Fibroblast of mammary gland (primary cell): ENCODE measurements around the gene SMIM41.
"Not testable (repeated sequence)": the region's sequence is repeated elsewhere in the genome, so short reads cannot be mapped to it uniquely, and the experiment has no call there.

ENCODE experiments used
- DNase-seq: peaks from one replicate; pipeline ENCODE4 v3.0.0-alpha.2; 2010; ENCODE audit warnings: low read depth
- H3K4me3 ChIP-seq: 2 replicates; pipeline ENCODE4 v1.5.1; 2011; ENCODE audit warnings: low read depth, mild to moderate bottlenecking, low read length, moderate library complexity; ENCODE audit not compliant: control insufficient read depth
- CTCF ChIP-seq: conservative IDR thresholded peaks from 2 replicates; pipeline ENCODE4 v1.5.1; 2011; ENCODE audit warnings: low read depth, low read length, inconsistent platforms; ENCODE audit not compliant: control insufficient read depth, insufficient read depth

SMIM41 gene

GRCh38 chr12:52091869-52092268 lies 12.4 kb downstream of the SMIM41 start:
- no peak for DNase-seq
- H3K4me3 ChIP-seq = no peak overlapping the region
- no peak for TF ChIP-seq CTCF

- no peak for DNase-seq
- H3K4me3 ChIP-seq = no peak overlapping the region
- no peak for TF ChIP-seq CTCF
Observed at GRCh38 chr12:52093346-52093745, 13.8 kb downstream of the SMIM41 start.

- no peak for TF ChIP-seq CTCF
- no peak overlapping the region for H3K4me3 ChIP-seq
- no peak for DNase-seq
Observed at GRCh38 chr12:52096332-52097044, 17.0 kb downstream of the SMIM41 start.

GRCh38 chr12:52097045-52097666 lies 17.7 kb downstream of the SMIM41 start:
- no peak for TF ChIP-seq CTCF
- H3K4me3 ChIP-seq = no peak overlapping the region

GRCh38 chr12:52104431-52105089 lies 25.1 kb downstream of the SMIM41 start:
- DNase-seq, H3K4me3 ChIP-seq: not testable (repeated sequence)

More at GRCh38 chr12:52097045-52097666, 17.7 kb downstream of the SMIM41 start:
- no peak for DNase-seq

GRCh38 chr12:52116222-52117125 lies 37.0 kb downstream of the SMIM41 start:
- not testable (repeated sequence) for H3K4me3 ChIP-seq, DNase-seq

- not testable (repeated sequence) for DNase-seq, H3K4me3 ChIP-seq
Observed at GRCh38 chr12:52117806-52118475, 38.4 kb downstream of the SMIM41 start.
